HepG2 (cell line): Measurements from ENCODE around the gene FGF3. TPM values are rescaled to one million over a fixed set of nuclear protein-coding genes. Genes with fewer than 3 reads are reported as not detected.

Experiments used
- BRF2 ChIP-seq: sonication (generic); formaldehyde crosslinking; IDR thresholded peaks from 2 replicates; pipeline ENCODE4 v1.8.1; 2022; ENCODE audit warnings: mild to moderate bottlenecking, missing genetic modification reagents
- CEBPB ChIP-seq: IDR thresholded peaks from 2 replicates; pipeline ENCODE4 v1.6.1; 2011; ENCODE audit warnings: low read depth, low read length, improper control_type of control experiment, borderline replicate concordance
- FOSL2 ChIP-seq: sonication (generic); formaldehyde crosslinking; IDR thresholded peaks from 2 replicates; pipeline ENCODE4 v1.4.0; 2020; ENCODE audit warnings: missing genetic modification reagents
- KDM2A ChIP-seq: sonication (generic); formaldehyde crosslinking; IDR thresholded peaks from 2 replicates; pipeline ENCODE4 v1.4.0; 2020; ENCODE audit warnings: low read depth, missing genetic modification reagents, borderline replicate concordance
- MAX ChIP-seq: IDR thresholded peaks from 2 replicates; pipeline ENCODE4 v1.6.1; 2012; ENCODE audit warnings: inconsistent platforms
- REPIN1 ChIP-seq: sonication (generic); formaldehyde crosslinking; IDR thresholded peaks from 2 replicates; pipeline ENCODE4 v1.8.0; 2022; ENCODE audit warnings: missing genetic modification reagents, low read depth, mild to moderate bottlenecking, borderline replicate concordance
- SP4 ChIP-seq: sonication (generic); formaldehyde crosslinking; IDR thresholded peaks from 2 replicates; pipeline ENCODE4 v1.8.1; 2023; ENCODE audit warnings: mild to moderate bottlenecking, missing genetic modification reagents
- ZBTB8A ChIP-seq: sonication (generic); formaldehyde crosslinking; IDR thresholded peaks from 2 replicates; pipeline ENCODE4 v1.4.0; 2020; ENCODE audit warnings: mild to moderate bottlenecking, low read depth, missing genetic modification reagents, borderline replicate concordance
- ZNF142 ChIP-seq: sonication (generic); formaldehyde crosslinking; IDR thresholded peaks from 2 replicates; pipeline ENCODE4 v1.4.0; 2020; ENCODE audit warnings: missing genetic modification reagents
- ZNF224 ChIP-seq: sonication (generic); formaldehyde crosslinking; IDR thresholded peaks from 2 replicates; pipeline ENCODE4 v1.5.0; 2020; ENCODE audit warnings: mild to moderate bottlenecking, missing genetic modification reagents
- ZNF674 ChIP-seq: sonication (generic); formaldehyde crosslinking; IDR thresholded peaks from 2 replicates; pipeline ENCODE4 v1.5.0; 2020; ENCODE audit warnings: low read depth, mild to moderate bottlenecking, missing genetic modification reagents
- polyA plus RNA-seq, 8 experiments: library from polyadenylated mRNA; depleted of rRNA in 3 of 8; stranded (reverse) in 7 of 8; unstranded in 1 of 8; fragments of >200 nt; fragmentation: Illumina TruSeq in 4 of 8; extraction: Trizol in 4 of 8; gene quantifications; 2 replicates each; pipeline versions ENCODE4 v1.2.1 to v1.2.3, GENCODE V29; 2011 to 2016; ENCODE audit warnings: low read depth in 4 of 8, missing spikeins in 1 of 8, mixed read lengths in 1 of 8; ENCODE audit not compliant: insufficient read depth in 1 of 8
- total RNA-seq, 5 experiments: library from RNA; depleted of rRNA; stranded (reverse); fragments of >200 nt; fragmentation: Illumina TruSeq; extraction: Trizol; gene quantifications; 2 replicates each; pipeline ENCODE4 v1.2.3, GENCODE V29; 2016; ENCODE audit warnings: low read depth in 1 of 5

FGF3 gene
- total and polyA plus RNA-seq, 2 of the 13 experiments (the other 11 are each of a cell fraction or from before 2014, with no cell fraction given) = not detected

- no peak for TF ChIP-seq ZNF142 (CRISPR knock-in tag)
- no peak for TF ChIP-seq KDM2A (CRISPR knock-in tag)
- TF ChIP-seq ZNF224 (CRISPR knock-in tag) = no peak
- 0 out of 2 replicates have a peak, but pooled peaks have one; percentile 19 for TF ChIP-seq MAX
- no peak for TF ChIP-seq ZNF674 (CRISPR knock-in tag)
- no peak for TF ChIP-seq FOSL2 (CRISPR knock-in tag)
- TF ChIP-seq BRF2 (CRISPR knock-in tag) = no peak
- no peak for TF ChIP-seq REPIN1 (CRISPR knock-in tag)
- no peak for TF ChIP-seq SP4
- TF ChIP-seq ZBTB8A (CRISPR knock-in tag) = no peak
- TF ChIP-seq CEBPB = no peak
Observed at GRCh38 chr11:69828276-69828970, 9.2 kb upstream of the FGF3 start (continued).
